ENCODE data around the gene NTN4.
A peak's percentile ranks its signal among the peaks of the same experiment; 100 is the strongest.
"Not testable (repeated sequence)": the region's sequence is repeated elsewhere in the genome, so short reads cannot be mapped to it uniquely, and the experiment has no call there.

NTN4 gene

DNA sequence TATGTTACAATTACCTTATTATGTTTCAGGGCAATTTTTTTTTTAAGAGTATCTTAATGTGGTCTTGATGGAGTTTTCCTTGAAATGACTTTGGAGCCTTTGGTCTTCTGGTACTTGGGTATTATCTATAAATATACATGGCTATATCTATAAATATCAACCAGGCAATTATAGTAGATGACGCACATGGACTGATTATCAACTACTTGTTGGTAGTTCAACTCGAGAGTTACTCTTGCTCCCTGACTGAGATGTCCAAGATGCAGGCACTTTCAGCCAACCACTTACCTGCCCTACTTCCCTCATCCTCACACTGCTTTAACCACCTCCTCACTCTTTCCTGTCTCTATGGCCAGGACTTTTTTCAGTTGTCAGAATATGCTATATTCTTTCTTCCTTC, 85.4 kb downstream of the NTN4 start:
- DNase-seq = no peak

DNA sequence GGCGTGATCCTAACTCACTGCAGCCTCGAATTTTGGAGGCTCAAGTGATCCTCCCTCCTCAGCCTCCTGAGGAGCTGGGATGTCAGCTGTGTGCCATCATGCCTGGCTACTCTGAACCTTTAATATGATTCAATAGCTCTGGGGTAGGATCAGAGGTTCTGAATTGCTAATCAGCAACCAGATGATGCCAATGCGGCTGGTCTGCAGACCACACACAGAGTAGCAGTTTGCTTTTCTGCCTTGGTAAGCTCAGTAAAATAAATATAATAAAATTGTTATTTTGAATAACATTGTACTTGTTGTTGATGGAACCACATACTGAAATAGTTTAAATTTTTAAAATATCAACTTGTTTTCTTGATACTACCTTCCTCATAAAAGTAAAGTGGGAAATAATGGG, 86.6 kb downstream of the NTN4 start:
- no peak for DNase-seq

DNA sequence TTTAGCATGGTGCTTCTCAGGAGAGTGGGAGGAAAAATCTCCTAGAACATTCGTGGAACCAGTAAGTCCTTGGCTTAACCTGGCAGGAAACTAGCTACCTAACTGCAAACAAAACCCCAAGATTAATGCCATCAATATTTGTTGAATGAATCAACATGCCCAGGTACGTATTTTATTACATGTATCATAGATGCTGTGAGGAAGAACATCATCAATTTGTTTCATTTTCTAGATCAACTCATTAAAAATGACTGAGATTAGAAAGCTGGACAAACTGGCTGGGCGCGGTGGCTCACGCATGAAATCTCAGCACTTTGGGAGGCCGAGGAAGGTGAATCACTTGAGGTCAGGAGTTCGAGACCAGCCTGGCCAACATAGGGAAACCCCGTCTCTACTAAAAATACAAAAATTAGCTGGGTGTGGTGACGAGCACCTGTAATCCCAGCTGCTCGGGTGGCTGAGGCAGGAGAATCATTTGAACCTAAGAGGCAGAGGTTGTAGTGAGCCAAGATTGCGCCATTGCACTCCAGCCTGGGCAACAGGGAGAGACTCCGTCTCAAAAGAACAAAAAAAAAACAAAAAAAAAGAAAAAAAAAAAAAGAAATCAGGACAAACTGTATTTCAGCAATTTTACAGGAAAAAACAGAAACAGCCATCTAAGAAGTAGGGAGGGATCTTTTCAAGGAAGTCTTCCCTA, 88.7 kb downstream of the NTN4 start:
- DNase-seq = no peak

DNA sequence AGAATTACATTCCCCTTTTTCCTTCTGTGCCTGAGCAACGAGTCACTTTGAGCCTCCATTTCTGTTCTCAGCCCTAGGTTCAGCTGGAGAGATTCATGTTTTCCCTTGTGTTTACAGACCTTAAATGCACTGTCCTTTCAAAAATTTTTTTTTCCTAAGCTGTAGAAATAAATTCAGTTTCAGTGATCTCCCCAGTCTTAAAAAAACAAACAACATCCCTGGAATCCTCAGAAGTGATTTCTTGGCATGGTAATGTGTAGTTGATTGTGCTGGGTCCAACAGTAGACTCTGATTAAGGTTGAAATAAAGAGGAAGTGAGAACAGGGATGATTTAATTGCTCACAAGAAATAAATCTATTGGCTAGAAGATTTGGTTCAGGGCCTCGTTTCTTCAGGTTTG, 89.3 kb downstream of the NTN4 start:
- DNase-seq = no peak

DNA sequence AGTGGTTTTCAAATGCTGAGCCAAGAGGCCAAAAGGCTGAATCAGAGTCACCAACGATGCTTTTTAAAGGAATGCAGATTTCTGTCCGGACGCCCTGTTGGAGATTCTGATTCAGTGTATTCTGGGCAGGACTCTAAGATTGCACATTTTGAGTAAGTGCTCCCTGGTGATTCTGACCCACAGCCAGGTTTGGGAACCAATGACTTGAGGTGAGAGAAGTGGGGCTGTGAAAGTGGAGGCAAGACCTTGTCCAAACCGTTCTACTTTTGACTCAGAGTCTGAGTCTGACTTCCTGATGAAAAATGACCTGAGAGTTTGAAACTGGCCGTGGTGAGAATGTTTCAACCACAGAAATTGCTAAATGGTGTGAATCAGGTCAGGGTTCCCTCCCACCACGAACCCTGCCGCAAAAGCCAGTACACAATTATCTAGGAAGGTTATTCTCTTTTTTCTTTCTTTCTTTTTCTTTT, 90.2 kb downstream of the NTN4 start:
- DNase-seq = no peak

DNA sequence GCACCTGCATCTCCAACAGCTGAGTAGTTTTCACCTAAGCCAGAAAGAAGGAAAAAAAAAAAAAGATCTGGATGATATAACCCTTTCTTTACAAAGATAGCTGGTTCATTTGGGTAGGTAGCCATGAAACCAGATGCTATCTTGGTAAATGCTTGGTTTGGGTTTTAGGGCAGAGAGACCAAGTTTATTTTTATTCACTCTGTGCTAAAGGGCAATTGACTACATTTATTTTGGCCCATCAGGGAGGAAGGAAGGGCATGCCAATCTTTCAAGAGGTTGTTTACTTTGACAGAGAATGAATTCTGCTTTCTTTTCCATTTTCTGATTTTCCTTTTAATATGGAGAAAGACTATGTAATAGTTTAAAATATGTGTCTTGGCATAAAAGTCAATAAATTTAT, 91.0 kb downstream of the NTN4 start:
- no peak for DNase-seq

DNA sequence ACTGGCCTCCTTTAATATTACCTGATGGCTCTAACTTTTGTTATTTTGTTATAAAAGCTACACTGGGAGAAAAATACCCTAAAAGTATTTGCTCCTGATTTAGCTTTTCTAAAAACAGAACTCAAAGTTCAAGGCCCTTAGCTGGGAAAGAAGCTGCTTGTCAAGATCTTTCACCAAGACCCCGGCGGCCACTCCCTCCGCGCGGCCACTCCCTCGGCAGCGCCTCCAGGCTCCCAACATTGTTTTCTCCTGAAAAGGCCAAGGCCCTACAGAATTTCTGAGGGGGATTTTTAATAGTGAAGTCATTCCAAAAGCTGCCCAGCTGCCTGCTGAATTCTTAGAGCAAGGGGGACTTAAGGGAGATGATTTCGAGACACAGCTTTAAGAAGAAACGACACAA, 96.4 kb downstream of the NTN4 start:
- no peak for DNase-seq

DNA sequence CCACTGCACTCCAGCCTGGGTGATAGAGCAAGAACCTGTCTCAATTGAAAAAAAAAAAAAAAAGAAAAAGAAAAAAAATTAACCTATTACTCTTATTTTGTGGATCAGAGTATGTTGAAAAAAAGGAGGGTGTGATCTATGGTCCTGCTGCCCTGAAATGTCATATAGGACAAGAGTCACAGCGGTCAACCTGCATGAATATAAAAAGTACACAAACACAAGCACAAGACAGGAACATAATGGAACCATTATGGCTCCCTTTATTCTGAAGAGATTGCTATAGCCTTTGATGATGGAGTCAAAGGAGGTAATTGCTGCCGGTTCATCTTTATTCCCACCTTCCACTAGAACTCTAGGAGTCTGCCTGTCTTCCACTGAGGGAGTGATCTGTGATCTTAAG, 96.9 kb downstream of the NTN4 start:
- DNase-seq = no peak

DNA sequence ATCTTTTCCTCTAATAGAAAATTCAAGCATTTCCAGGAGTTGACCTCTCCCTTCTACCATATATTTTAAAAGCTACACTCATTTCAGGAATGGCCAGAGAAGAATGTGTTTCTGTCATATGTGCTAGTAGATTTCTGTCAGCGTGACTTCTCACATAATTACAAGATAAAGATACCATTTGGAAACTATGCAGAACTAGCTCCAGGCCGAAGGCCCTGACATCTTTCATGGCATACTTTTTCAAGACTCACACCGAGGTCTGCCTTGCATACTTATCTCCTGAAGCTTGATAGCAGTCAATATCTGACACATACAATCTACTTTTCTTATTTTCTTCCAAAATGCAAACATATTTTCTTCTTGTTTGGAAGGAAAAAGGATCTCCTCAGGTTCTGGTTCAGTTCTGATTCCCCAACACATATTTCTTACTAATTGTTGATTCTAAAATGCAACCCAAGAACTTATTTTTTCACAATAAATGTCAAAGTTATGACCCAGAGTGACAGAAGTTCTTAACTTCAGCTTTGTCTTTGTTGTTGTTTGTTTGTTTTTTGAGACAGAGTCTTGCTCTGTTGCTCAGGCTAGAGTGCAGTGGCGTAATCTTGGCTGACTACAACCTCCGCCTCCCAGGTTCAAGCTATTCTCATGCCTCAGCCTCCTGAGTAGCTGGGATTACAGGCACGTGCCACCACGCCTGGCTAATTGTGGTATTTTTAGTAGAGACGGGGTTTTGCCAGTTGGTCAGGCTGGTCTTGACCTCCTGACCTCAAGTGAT, 99.5 kb downstream of the NTN4 start:
- no peak for DNase-seq

DNA sequence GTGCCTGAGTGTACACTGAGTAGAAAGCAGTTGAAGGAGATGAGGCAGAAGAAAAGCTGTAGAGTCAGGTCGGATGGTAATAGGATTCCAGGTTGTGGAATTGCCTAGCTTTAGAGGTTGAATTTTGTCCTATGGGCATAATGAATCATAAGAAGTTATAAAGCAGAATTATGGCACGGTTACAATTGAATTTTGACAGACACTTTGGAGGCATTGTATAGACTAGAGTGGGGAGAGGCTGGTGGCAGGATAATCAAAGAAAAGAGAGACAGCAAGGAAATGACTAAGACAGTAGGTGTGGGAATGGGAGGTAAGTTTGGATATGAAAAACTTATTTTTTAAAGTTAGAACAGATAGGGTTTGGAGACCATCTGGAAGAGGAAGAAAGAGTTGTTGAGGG, 102.6 kb downstream of the NTN4 start:
- DNase-seq = no peak

DNA sequence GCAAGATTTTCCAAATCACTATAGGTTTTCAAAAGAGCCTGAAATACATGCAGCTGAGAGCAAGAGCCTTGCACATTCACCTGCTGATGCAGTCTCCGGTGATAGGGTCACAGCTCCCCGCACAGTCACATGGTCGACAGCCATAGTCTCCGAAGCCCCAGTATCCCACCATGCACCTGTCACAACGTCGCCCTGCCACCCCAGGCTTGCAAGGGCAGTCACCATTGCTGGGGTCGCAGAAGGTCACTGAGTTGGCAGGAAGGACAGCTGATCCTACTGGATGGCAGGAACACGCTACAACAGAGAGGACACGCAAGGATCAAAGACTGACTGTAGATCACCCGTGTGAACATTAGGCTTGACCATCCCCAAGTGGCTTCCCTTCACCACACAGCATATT, 107.1 kb downstream of the NTN4 start:
- DNase-seq = no peak

DNA sequence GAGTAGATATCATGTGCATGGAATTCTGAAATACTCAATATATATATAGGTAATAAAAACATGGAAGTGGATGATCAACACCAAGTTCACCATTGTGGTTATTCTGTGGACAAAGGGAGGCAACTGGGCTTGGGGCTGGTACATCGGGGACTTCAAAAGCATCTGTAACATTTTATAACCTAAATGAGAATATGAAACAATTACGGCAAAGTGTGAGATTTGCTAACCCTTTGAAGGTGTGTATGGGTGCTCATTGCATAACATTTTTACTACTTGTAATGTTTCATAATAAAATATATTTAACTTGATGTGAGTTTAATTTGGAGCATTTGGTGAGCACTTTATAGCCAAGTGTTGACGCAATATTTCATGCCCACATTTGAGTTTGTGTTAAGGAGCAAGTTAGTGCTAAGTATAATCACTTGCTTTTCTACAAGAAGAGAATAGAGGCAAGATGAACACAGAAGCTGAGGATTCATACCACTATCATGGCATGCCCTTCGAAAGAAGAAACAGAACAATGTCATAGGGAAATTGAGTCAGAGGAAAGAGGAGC, 109.3 kb downstream of the NTN4 start:
- no peak for DNase-seq

DNA sequence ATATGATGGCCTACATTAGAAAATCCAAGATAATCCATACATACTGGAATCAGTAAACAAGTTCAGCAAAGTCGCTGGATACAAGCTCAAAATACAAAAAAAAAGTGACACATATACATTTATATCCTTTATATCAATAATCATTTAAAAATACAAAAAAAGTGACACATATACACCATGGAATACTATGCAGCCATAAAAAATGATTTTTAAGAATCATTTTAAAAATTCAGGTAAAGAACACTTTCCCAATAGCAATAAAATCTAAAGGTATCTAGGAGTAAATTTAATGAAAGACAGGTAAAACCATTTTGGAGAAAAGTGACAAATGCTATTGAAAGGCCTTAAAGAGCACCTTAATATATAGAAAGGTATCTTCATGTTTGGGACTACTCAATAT, 111.9 kb downstream of the NTN4 start:
- no peak for DNase-seq

DNA sequence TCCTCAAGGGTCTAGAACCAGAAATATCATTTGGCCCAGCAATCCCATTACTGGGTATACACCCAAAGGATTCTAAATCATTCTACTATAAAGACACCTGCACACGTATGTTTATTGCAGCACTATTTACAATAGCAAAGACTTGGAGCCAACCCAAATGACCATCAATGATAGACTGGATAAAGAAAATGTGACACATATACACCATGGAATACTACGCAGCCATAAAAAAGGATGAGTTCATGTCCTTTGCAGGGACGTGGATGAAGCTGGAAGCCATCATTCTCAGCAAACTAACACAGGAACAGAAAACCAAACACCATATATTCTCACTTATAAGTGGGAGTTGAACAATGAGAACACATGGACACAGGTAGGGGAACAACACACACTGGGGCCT, 112.8 kb downstream of the NTN4 start:
- not testable (repeated sequence) for DNase-seq

DNA sequence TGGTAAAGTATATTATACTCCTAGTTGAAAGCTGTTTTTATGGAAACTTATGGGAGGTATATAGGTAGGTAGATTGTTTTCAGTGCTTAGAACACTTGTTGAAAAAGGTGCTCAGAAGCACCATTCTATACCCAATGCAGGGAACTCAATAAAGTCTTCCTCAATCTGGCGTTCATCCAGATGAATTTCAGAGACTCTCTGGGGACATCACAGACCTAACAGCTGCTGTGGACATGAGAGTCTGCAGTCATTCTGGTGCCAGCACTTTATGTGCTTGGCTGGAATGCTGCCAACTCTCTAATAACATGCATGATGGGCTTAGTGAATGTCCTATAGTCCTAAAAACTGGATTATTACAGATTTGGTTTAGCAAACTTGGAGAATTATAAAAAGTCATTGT, 115.9 kb downstream of the NTN4 start:
- DNase-seq = peak; percentile 75

DNA sequence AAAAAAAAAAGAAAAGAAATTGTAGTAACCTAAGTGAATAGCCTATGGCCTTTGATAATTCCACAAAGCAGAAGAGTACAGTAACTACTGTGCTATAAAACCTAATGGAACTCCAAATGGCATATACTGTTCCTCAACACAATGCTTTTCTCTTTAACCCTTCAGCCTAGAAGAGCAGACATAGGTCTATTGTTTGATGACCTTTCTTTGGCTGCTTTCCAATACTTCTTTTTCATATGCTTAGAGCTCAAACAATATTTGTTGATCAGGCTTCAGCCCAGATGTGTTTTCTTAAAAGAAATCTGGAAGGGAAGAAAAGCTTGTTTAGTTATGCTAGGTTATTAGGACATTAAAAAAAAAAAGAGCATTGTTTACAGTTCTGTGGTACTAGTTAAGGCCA, 116.4 kb downstream of the NTN4 start:
- no peak for DNase-seq

DNA sequence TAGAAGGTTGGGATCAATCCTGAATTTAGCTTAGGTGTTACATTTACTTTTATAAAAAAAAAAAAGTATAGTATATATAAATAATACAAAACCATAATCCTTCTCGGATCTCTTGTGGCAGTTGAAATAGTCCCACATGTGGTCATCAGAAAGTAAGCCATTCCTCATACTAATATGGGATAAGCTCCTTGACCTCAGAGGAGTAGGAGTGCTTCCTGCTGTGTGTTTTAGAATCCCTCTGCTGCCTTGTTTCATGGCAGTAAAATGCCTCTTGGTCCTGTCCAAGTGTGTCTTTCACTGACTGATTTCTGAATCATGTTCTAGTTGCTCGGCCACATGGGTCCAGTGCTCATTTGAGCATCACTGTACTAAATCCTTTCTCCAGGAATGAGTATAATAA, 117.0 kb downstream of the NTN4 start:
- DNase-seq = no peak

DNA sequence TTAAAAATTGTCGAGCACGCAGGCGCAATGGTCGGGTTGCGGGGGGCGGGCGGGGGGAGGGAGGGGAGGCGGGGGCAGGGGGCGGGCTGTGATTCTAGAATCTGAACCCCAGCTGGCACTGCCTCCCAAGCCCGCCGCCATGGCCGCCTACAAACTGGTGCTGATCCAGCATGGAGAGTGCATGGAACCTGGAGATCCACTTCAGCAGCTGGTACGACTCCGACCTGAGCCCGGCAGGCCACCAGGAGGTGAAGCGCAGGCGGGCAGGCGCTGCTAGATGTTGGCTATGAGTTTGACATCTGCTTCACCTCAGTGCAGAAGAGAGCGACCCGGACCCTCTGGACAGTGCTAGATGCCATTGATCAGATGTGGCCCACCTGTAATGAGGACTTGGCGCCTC, 118.4 kb downstream of the NTN4 start:
- DNase-seq = no peak

DNA sequence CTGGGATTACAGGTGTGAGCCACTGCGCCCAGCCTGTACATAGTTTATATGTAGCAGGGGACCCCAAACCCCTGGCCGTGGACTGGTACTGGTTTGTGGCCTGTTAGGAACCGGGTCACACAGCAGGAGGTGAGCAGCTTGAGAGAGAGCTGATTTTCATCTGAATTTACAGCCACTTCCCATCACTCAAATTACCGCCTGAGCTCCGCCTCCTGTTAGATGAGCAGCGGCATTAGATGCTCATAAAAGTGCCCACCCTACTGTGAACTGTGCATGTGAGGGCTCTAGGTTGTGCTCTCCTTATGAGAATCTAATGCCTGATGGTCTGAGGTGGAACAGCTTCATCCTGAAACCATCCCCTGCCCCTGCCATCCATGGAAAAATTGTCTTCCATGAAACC, 119.3 kb downstream of the NTN4 start:
- no peak for DNase-seq

DNA sequence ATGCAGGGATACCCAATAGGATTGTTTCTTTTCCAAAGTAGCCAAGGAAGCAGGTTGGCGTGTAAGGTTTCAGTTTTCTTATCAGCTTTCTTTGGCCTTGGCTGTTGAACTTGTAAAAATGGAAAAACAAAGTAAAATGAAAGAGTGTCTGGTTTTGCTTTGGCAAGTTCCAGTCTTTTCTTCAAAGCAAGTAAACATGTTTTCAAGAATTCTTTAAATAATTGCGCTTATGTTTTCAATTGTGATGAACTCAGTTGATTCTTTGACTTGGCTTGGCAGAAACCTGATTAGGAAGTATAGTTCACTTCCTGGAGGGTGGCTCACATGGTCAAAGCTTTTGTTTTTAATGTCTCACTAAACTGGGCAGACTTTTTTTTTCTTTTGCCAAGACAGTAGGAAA, 127.0 kb downstream of the NTN4 start:
- DNase-seq = no peak

DNA sequence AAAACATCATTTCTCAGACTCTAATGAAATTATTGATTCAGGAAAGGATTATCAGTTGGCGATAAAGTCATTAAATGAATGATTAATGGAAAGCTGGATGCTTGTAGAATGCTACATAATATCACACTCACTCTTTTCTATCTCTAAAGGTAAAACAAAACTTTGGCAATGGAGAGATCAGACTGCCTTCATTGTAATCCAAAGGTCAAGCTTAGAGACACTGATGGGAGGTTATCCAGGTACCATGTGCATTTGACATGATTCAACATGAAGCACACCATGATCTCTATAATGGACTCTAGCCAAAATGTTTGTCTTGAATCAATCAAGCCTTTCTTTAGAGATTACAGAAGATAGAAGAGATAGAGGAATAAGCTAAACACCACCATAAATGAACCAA, 129.2 kb downstream of the NTN4 start:
- no peak for DNase-seq

DNA sequence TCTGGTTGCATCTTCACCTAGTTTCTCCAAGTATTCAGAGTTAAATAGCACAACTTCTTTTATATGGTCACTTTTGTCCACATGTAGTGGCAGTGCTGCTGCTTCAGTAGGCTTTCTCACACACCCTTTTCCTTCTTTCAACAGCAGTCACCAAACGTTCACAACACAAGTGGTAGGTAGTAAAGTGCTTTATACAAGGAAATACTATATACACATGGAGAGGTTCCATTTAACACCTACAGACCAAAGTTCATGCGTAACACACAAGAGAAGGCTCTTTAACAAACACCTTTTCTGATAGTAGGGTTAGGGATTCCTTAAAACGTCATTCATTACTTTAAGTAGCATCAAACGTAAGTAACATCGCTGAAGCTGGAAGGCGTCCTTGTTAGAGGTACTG, 132.2 kb downstream of the NTN4 start:
- no peak for DNase-seq

DNA sequence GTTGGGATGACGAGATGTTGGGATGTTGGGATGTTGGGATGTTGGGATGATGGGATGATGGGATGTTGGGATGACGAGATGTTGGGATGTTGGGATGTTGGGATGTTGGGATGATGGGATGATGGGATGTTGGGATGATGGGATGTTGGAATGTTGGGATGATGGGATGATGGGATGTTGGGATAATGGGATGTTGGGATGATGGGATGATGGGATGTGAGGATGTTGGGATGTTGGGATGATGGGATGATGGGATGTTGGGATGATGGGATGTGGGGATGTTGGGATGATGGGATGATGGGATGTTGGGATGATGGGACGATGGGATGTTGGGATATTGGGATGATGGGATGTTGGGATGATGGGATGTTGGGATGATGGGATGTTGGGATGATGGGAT, 135.9 kb downstream of the NTN4 start:
- not testable (repeated sequence) for DNase-seq

DNA sequence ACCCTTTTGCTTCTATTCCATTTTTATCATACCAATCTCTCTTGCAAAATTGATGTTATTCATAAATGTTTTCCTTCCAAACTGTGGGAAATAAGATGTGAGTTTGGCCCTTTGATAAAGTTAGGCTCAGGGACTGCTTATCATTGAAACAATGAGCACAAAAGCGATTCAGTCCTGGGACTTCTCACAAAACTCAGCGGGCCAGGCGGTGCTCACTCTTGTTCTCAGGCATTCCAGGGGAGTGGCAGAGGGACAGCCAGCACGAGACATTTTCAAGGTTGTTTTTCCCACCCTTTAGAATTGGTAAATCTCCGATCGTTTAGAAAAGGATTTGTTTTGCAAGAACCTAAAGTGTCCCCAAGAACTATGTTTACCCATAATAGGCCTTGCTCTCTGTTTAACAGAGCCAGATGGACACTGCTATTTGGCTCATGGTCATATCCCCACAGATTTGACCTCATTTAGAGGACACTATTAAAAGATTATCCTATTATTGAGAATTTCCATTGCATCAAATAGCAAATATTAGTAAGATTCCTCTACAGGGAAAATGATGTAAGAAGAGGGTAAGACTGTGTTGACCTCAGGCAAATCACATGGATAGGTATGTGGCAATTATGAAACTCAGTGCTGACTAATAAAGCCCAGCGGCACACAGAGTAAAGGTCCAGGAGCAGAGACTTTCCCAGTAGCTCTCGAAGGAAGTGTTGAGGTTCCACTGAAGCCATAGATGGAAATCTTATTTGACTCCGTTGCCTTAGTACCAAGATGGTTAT, 136.6 kb downstream of the NTN4 start:
- no peak for DNase-seq

Data from eye (tissue), 1 donor.